B cell (primary cell): ENCODE results near the gene ABI3BP.

ENCODE experiments used
- CTCF ChIP-seq: fragments of 200-600 bp; IDR thresholded peaks from one replicate; pipeline ENCODE4 v1.8.0; 2022; ENCODE audit warnings: antibody characterized with exemption, mild to moderate bottlenecking
- EZH2 ChIP-seq: IDR thresholded peaks from 2 replicates; pipeline ENCODE4 v1.6.1; 2012; ENCODE audit warnings: borderline replicate concordance, low read depth, mild to moderate bottlenecking, moderate library complexity, low read length; ENCODE audit not compliant: insufficient read depth, poor library complexity, severe bottlenecking

- TF ChIP-seq CTCF (no peak), EZH2 (no peak)
These were observed 16.6 kb downstream of the ABI3BP start for GRCh38 chr3:100976611-100977010.
